Upper lobe of right lung (tissue), 1 donor: Measurements from ENCODE around the gene TMEM219. TPM values are rescaled to one million over a fixed set of nuclear protein-coding genes. Genes with fewer than 3 reads are reported as not detected.
"Not testable (repeated sequence)": the region's sequence is repeated elsewhere in the genome, so short reads cannot be mapped to it uniquely, and the experiment has no call there.

ENCODE experiments used
- ATAC-seq: fragments of 200-7000 bp; cut with Tn5 transposase; one replicate; pipeline ENCODE4 v1.9.1; 2020; ENCODE audit warnings: mild to moderate bottlenecking, moderate library complexity
- DNase-seq: peaks from one replicate; pipeline ENCODE4 v3.0.0-alpha.2; 2020
- H3K27ac ChIP-seq: fragments of 200-600 bp; one replicate; pipeline ENCODE4 v1.8.0; 2022
- H3K27me3 ChIP-seq: fragments of 200-600 bp; one replicate; pipeline ENCODE4 v1.8.0; 2022; ENCODE audit warnings: mild to moderate bottlenecking
- H3K36me3 ChIP-seq: fragments of 200-600 bp; one replicate; pipeline ENCODE4 v1.8.0; 2022
- H3K4me1 ChIP-seq: fragments of 200-600 bp; one replicate; pipeline ENCODE4 v1.8.0; 2022
- H3K4me3 ChIP-seq: fragments of 200-600 bp; one replicate; pipeline ENCODE4 v1.8.0; 2022; ENCODE audit warnings: mild to moderate bottlenecking
- H3K9me3 ChIP-seq: fragments of 200-600 bp; one replicate; pipeline ENCODE4 v1.8.0; 2022
- intact Hi-C: fragments of 100-400 bp; cut with DNase I; formaldehyde crosslinking; loops from one replicate; pipeline ENCODE4 v1.11.0; 2022
- total RNA-seq: library from RNA; stranded (reverse); fragmentation: NEBNext Ultra II Directional; extraction: Animal tissue kit (Norgen Biotek cat#: 25700); gene quantifications from one replicate; pipeline ENCODE4 v1.2.1, GENCODE V29; 2021
- TF ChIP-seq, protein P1 (sequence below): fragments of 200-600 bp; IDR thresholded peaks from one replicate; pipeline ENCODE4 v1.8.0; 2022; ENCODE audit warnings: antibody characterized with exemption
- donor health status: DM: no; HTN: yes; CAD: no; lungs with severe emphysema.

TMEM219 gene
- total RNA-seq, 1 donor from 2014 or later: 133 TPM

DNA sequence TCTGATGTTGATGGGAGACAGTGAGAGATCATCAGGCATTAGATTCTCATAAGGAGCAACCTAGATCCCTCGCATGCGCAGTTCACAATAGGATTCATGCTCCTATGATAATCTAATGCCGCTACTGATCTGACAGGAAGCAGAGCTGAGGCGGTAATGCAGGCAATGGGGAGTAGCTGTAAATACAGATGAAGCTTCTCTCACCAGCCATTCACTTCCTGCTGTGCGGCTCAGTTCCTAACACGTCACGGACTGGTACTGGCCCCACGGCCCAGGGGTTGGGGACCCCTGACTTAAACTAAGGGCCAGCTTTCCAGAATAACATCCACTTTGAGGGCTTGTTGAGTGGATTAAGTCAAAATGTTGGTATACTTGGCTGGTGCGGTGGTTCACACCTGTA, 2.6 kb upstream of the TMEM219 start:
- H3K27me3 ChIP-seq: no peaks in the 10 kb centered on the region
- H3K4me1 ChIP-seq: peaks cover 15% of the 10 kb centered on the region
- no peak overlapping the region for H3K4me3 ChIP-seq
- no peaks in the 10 kb centered on the region for H3K36me3 ChIP-seq
- DNase-seq (no peak), ATAC-seq (no peak)
- intact Hi-C loops: no loop called here
- TF ChIP-seq, protein P1, sequence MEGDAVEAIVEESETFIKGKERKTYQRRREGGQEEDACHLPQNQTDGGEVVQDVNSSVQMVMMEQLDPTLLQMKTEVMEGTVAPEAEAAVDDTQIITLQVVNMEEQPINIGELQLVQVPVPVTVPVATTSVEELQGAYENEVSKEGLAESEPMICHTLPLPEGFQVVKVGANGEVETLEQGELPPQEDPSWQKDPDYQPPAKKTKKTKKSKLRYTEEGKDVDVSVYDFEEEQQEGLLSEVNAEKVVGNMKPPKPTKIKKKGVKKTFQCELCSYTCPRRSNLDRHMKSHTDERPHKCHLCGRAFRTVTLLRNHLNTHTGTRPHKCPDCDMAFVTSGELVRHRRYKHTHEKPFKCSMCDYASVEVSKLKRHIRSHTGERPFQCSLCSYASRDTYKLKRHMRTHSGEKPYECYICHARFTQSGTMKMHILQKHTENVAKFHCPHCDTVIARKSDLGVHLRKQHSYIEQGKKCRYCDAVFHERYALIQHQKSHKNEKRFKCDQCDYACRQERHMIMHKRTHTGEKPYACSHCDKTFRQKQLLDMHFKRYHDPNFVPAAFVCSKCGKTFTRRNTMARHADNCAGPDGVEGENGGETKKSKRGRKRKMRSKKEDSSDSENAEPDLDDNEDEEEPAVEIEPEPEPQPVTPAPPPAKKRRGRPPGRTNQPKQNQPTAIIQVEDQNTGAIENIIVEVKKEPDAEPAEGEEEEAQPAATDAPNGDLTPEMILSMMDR: no peak
- H3K27ac ChIP-seq: no peak overlapping the region
- H3K9me3 ChIP-seq: no peaks in the 10 kb centered on the region

DNA sequence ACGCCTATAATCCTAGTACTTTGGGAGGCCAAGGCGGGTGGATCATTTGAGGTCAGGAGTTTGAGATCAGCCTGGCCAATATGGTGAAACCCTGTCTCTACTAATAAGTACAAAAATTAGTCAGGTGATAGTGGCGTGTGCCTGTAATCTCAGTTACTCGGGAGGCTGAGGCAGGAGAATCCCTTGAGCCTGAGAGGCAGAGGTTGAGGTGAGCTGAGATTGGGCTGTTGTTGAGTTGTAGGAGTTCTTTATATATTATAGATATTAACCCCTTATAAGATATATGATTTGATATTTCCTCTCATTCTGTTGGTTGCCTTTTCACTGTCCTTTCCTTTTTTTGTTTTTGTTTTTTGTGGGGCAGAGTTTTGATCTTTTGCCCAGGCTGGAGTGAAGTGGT, 2.1 kb upstream of the TMEM219 start:
- ATAC-seq, H3K27ac ChIP-seq, H3K4me3 ChIP-seq, H3K36me3 ChIP-seq, DNase-seq, H3K9me3 ChIP-seq, intact Hi-C loops, H3K27me3 ChIP-seq: not testable (repeated sequence)
- H3K4me1 ChIP-seq: peaks cover 15% of the 10 kb centered on the region

DNA sequence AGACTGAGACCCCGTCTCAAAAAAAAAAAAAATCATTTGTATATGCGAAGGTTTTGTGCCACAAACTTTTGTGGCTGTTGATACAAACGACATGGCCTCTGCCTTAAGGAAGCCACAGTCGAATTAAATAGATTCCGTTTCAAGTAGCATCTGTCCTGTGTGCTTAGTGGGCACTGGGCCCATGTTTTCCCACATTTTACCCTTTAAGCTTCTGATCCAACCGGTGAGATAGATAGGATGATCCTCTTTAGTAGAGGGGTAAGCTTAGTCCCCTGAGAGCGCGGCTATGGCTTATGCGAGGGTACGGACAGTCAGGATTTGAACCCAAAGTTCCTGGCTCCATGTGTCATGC, 776 bp upstream of the TMEM219 start:
- Histone ChIP-seq H3K4me3 (peak overlapping the region; percentile 88), H3K27ac (peak overlapping the region; percentile 95), H3K36me3 (no peaks in the 10 kb centered on the region), H3K9me3 (no peaks in the 10 kb centered on the region), H3K4me1 (peaks cover 18% of the 10 kb centered on the region), H3K27me3 (no peaks in the 10 kb centered on the region)
- intact Hi-C loops: no loop called here
- no peak for DNase-seq
- TF ChIP-seq, protein P1: no peak
- ATAC-seq: no peak

DNA sequence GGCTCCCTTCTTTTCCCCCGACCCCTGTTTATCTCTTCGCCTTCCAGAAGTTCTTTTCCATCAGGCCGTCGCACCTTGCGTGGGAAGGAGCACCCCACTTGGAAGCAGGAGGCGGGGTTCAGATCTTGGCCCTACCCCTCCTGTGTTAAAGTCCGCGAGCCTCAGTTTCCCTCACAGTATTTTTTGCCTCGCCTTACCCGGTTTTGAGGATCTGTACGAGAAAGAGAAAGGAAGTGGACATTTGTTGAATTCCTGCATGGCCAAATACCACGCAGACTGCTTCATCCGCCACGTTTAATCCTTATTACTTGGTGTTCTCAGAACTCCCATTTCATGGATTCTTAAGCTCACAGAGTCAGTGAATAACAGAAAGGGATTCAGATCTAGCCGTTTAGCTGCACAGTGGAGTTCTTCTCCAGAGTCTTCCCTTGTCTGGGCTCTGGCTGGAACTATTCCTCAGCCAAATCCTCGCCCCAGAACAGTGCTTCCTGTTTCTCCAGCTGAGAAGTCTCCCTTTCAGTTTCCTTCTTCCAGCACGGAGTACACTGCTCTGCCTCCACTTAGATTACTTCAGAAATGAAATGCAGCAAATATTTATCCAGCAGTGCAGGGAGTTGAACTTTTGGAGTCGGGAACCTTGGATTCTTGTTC, 590 bp downstream of the TMEM219 start:
- Histone ChIP-seq H3K27ac (peak overlapping the region; percentile 95), H3K4me3 (peak overlapping the region; percentile 88), H3K9me3 (no peaks in the 10 kb centered on the region), H3K36me3 (no peaks in the 10 kb centered on the region), H3K4me1 (peaks cover 18% of the 10 kb centered on the region), H3K27me3 (no peaks in the 10 kb centered on the region)
- ATAC-seq (peak; percentile 58), DNase-seq (no peak)
- TF ChIP-seq, protein P1: no peak
- intact Hi-C loops: no loop called here

DNA sequence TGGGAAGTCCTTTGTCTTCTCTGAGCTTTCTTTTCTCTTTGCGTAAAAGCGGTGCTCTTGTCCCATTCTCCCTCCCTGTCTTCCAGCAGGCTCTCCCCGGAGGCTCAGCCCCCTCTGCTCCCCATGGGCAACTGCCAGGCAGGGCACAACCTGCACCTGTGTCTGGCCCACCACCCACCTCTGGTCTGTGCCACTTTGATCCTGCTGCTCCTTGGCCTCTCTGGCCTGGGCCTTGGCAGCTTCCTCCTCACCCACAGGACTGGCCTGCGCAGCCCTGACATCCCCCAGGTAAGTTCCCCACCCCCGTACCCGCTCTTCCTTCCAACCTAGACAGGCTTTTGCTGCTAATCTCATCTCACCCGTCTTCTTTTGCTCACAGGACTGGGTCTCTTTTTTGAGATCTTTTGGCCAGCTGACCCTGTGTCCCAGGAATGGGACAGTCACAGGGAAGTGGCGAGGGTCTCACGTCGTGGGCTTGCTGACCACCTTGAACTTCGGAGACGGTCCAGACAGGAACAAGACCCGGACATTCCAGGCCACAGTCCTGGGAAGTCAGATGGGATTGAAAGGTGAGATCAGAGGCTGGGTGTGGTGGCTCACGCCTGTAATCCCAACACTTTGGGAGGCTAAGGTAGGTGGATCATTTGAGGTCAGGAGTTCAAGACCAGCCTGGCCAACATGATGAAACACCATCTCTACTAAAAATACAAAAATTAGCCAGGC, 1.3 kb downstream of the TMEM219 start:
- Histone ChIP-seq H3K9me3 (no peaks in the 10 kb centered on the region), H3K4me3 (peak overlapping the region; percentile 88), H3K27ac (peak overlapping the region; percentile 95), H3K36me3 (peaks cover 5% of the 10 kb centered on the region), H3K27me3 (no peaks in the 10 kb centered on the region), H3K4me1 (peaks cover 18% of the 10 kb centered on the region)
- intact Hi-C loops: no loop called here
- ATAC-seq (no peak), DNase-seq (no peak)
- TF ChIP-seq, protein P1: no peak

DNA sequence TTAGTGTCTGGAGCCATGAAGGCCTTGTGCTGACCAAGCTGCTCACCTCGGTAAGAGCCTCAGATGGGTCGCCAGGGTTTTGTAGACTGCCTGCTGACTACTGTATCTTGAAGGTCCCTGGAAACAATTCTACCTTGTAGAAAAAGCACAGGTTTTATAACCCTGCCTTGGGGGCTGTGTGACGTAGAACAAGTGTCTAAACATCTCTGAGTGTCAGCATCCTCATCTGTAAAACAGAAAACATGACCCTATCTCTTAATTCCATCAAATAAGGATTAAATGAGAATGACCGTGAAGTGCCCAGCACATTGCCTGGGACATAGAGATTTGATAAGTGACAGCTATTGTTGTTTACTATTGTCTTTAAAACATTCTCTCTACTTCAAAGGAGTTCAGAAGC, 6.3 kb downstream of the TMEM219 start:
- no peak for ATAC-seq
- TF ChIP-seq, protein P1: no peak
- Histone ChIP-seq H3K9me3 (no peaks in the 10 kb centered on the region), H3K4me1 (peaks cover 8% of the 10 kb centered on the region), H3K27ac (no peak overlapping the region), H3K27me3 (no peaks in the 10 kb centered on the region), H3K4me3 (no peak overlapping the region), H3K36me3 (peaks cover 40% of the 10 kb centered on the region)
- DNase-seq: no peak
- intact Hi-C loops: no loop called here
